Stomach (tissue), 9 donors: ENCODE data around the gene RAB3B. TPM values are rescaled to one million over a fixed set of nuclear protein-coding genes. Genes with fewer than 3 reads are reported as not detected.

Experiments
- DNase-seq, 2 donors: peaks; one replicate each; pipeline versions ENCODE4 v3.0.0 to v3.0.0-alpha.2; 2013 to 2019
- H3K27ac ChIP-seq, 5 donors: fragments of 200-600 bp in 4 of 5; sonication (generic) in 4 of 5; one replicate each; pipeline ENCODE4 v1.5.1; 2013 to 2019; ENCODE audit warnings: mild to moderate bottlenecking in 1 of 5, moderate library complexity in 1 of 5
- H3K27me3 ChIP-seq, 3 donors: fragments of 200-600 bp; sonication (generic); one replicate each; pipeline ENCODE4 v1.5.1; 2017 to 2019; ENCODE audit warnings: mixed run types in 1 of 3
- H3K36me3 ChIP-seq, 4 donors: fragments of 200-600 bp; sonication (generic); 1 replicate in 3 of 4; 2 replicates in 1 of 4; pipeline ENCODE4 v1.5.1; 2016 to 2019
- H3K4me1 ChIP-seq, 4 donors: fragments of 200-600 bp; sonication (generic); one replicate each; pipeline ENCODE4 v1.5.1; 2016 to 2019
- H3K4me3 ChIP-seq, 4 donors: fragments of 200-600 bp; sonication (generic) in 3 of 4; one replicate each; pipeline ENCODE4 v1.5.1; 2016 to 2019; ENCODE audit warnings: mild to moderate bottlenecking in 1 of 4
- H3K9me3 ChIP-seq, 4 donors: fragments of 200-600 bp; sonication (generic); one replicate each; pipeline ENCODE4 v1.5.1; 2016 to 2019
- EP300 ChIP-seq: sonication (generic); formaldehyde crosslinking; IDR thresholded peaks from one replicate; pipeline ENCODE4 v1.6.1; 2017; ENCODE audit warnings: antibody characterized with exemption
- POLR2A ChIP-seq, 4 donors: fragments of 450-650 bp; IDR thresholded peaks; one replicate each; pipeline ENCODE4 v1.6.1; 2016; ENCODE audit warnings: antibody characterized with exemption in 4 of 4, control low read depth in 2 of 4, mild to moderate bottlenecking in 1 of 4, moderate library complexity in 1 of 4
- POLR2AphosphoS5 ChIP-seq, 3 donors: sonication (generic); formaldehyde crosslinking; IDR thresholded peaks; one replicate each; pipeline ENCODE4 v1.6.1; 2016; ENCODE audit warnings: antibody characterized with exemption in 3 of 3
- WGBS, 5 donors: extraction: QIAGEN DNeasy Blood & Tissue Kit in 3 of 5; methylation state at CpG; one replicate each; pipeline versions ENCODE4 v1.1.5 to v1.1.7; 2013 to 2018; 5-methylcytosine and 5-hydroxymethylcytosine counted together
- intact Hi-C: fragments of 100-400 bp; cut with DNase I; formaldehyde crosslinking; loops from one replicate; pipeline ENCODE4 v1.15.1; 2023; ENCODE audit warnings: low total_unique reads
- polyA plus RNA-seq, 3 donors: library from polyadenylated mRNA; stranded (reverse); fragments of 200-250 nt; gene quantifications; one replicate each; pipeline ENCODE4 v1.2.3, GENCODE V29; 2013
- total RNA-seq, 5 donors: library from RNA; depleted of rRNA; stranded (reverse); fragments of >200 nt; gene quantifications; one replicate each; pipeline versions ENCODE4 v1.1.0 to v1.2.3, GENCODE V29; 2014 to 2016
- TF ChIP-seq, protein P1 (sequence below), 7 experiments: fragments of 450-650 bp in 4 of 7; fragments of 200-600 bp in 3 of 7; sonication (generic) in 3 of 7; IDR thresholded peaks; one replicate each; pipeline ENCODE4 v1.5.1; 2016 to 2019; ENCODE audit warnings: antibody characterized with exemption in 7 of 7, control low read depth in 2 of 7, mild to moderate bottlenecking in 1 of 7
- donor health status: healthy with polysubstance abuse.
- donor health status: Bipolar disorder and iron deficiency.
- donor health status: healthy.

RAB3B gene
- total and polyA plus RNA-seq, 8 donors = under 0.01 to 2.2 (median 0.14) TPM; not detected in 1

DNA sequence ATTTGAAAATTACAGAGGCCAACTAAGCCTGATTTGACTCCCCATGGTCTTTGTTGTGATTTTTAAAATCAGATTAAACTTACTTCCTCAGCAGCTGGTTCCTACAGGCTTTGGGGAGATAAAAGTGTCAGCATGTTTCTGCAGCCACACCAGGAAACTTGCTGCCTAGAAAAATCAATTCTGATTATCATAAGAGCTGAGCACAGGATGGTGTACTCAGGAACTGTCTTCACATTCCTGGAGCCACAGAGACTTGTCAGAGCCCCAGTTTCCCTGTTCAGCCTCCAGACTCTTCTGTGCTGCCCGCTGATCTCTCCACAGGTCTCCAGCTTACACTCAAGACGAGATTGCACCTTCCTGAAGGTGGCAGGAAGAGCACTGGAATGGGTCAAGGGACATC lies 23.9 kb downstream of the RAB3B start:
- no peaks in the 10 kb centered on the region for H3K4me1 ChIP-seq
- 71 to 92% (median 79%) methylated on average over 2 of the region's 2 CpGs for WGBS, 5 donors
- DNase-seq = no peak
- no peak overlapping the region for H3K4me3 ChIP-seq
- peaks cover 0 to 15% (median 0%) of the 10 kb centered on the region in 3 donors for H3K27me3 ChIP-seq
- H3K36me3 ChIP-seq = no peaks in the 10 kb centered on the region
- intact Hi-C loops = no loop called here
- TF ChIP-seq POLR2A (IDR thresholded peaks at IDR 0.05) (no peak), POLR2AphosphoS5 (IDR thresholded peaks at IDR 0.05) (no peak), EP300 (no peak)
- TF ChIP-seq, protein P1, sequence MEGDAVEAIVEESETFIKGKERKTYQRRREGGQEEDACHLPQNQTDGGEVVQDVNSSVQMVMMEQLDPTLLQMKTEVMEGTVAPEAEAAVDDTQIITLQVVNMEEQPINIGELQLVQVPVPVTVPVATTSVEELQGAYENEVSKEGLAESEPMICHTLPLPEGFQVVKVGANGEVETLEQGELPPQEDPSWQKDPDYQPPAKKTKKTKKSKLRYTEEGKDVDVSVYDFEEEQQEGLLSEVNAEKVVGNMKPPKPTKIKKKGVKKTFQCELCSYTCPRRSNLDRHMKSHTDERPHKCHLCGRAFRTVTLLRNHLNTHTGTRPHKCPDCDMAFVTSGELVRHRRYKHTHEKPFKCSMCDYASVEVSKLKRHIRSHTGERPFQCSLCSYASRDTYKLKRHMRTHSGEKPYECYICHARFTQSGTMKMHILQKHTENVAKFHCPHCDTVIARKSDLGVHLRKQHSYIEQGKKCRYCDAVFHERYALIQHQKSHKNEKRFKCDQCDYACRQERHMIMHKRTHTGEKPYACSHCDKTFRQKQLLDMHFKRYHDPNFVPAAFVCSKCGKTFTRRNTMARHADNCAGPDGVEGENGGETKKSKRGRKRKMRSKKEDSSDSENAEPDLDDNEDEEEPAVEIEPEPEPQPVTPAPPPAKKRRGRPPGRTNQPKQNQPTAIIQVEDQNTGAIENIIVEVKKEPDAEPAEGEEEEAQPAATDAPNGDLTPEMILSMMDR (IDR thresholded peaks at IDR 0.05) = no peak
- no peak overlapping the region for H3K27ac ChIP-seq
- H3K9me3 ChIP-seq = no peaks in the 10 kb centered on the region

DNA sequence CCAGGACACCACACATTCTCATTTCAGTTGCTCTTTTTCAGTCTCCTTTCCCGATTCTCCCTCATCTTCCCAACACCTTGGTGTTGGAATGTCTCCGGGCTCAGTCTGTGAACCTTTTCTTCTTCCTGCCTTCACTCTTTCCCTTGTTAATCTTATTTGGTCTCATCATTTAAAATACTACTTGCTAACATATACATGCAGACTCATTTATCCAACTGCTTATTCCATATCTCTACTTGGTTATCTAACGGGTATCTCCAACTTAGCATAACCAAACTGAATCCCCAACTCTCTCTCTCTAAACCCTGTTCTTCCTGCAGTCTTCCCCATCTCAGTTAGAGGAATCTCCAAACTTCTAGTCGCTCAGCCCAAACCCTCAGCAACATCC lies 26.2 kb downstream of the RAB3B start:
- H3K9me3 ChIP-seq = no peaks in the 10 kb centered on the region
- TF ChIP-seq POLR2AphosphoS5 (IDR thresholded peaks at IDR 0.05) = no peak
- no peak for TF ChIP-seq POLR2A (IDR thresholded peaks at IDR 0.05)
- TF ChIP-seq, protein P1 (IDR thresholded peaks at IDR 0.05) = no peak
- no peak for TF ChIP-seq EP300
- H3K4me3 ChIP-seq = no peak overlapping the region
- H3K36me3 ChIP-seq = no peaks in the 10 kb centered on the region
- H3K27me3 ChIP-seq = peaks cover 0 to 31% (median 8%) of the 10 kb centered on the region in 3 donors
- intact Hi-C loops = no loop called here
- H3K27ac ChIP-seq = no peak overlapping the region
- WGBS, 5 donors = 80 to 90% (median 85%) methylated on average over 4 of the region's 4 CpGs
- DNase-seq = no peak
- H3K4me1 ChIP-seq = no peaks in the 10 kb centered on the region

DNA sequence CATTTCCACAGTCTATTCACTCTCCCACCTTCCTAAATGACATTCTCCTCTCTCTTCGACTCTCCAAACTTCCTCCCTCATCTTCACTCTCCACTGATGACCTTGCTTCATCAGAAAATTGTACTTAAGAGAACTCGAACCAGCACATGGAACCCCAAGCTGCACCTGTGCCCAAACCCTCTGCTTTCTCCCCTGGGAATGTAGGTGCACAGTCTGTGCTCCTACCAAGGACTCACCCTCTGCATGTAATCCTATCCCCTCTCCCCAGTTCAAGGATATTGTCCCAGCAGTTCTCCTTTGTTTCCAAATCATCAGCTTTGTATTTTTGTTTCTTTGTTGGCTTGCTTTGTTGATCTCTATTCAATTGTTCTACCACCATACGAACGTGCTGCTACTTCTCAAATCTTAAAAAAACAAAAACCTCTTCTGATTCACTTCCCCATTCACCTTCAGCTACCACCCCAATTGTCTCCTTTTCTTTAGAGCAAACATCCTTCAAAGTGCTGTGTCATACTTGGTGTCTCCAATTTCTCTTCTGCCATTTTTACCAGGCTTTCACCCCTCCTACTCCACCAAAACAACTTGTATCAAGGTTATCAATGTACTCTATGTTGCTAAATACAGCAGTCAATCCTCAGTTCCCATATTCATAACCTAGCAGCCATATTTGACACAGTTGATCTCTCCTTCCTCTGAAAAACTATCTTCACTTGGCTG lies 26.8 kb downstream of the RAB3B start:
- Histone ChIP-seq H3K4me3 (no peak overlapping the region), H3K9me3 (no peaks in the 10 kb centered on the region), H3K27ac (no peak overlapping the region), H3K27me3 (peaks cover 0 to 31% (median 8%) of the 10 kb centered on the region in 3 donors), H3K36me3 (no peaks in the 10 kb centered on the region), H3K4me1 (no peaks in the 10 kb centered on the region)
- intact Hi-C loops = no loop called here
- 49 to 61% (median 59%) methylated on average over 4 of the region's 4 CpGs for WGBS, 5 donors
- TF ChIP-seq POLR2AphosphoS5 (IDR thresholded peaks at IDR 0.05) = no peak
- TF ChIP-seq EP300 = no peak
- TF ChIP-seq, protein P1 (IDR thresholded peaks at IDR 0.05) = no peak
- no peak for TF ChIP-seq POLR2A (IDR thresholded peaks at IDR 0.05)
- no peak for DNase-seq

DNA sequence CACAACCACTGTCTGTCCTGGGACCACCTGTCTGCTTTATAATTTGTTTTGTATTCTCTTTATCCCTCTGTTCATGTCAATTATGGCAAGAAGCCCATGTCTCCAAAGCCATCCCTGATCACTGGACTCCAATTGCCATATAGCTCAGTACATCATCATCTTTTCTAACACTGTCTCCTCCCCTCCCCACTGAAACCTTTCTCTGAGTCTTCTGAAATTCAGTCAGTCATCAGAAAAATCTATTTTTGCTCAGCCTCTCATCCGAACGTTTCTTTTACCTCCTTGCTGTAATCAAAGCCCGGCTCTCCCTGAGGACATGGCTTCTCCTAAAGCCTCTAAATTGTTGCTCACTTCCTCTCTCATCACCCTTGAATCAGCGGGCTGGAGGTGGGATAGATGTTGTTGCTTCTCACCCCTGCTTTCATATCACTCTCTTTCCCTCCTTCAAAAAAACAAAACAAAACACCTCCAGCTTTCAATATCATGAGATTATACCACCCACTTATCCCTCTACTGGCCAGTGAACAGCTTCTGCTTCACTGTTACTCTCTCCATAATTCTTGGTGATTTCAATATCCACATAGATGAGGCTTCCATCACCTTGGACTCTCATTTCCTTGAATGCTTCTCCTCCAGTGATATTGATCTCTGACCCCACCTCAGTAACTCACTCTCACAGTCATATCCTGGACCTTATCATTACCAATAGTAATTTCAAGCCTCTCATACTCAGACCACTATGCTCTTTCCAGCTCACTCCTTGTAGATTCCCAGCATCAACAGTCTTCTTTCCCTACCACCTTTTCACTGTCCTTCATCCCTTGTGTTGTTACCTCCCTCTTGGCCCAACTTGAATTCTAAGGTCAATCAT lies 27.8 kb downstream of the RAB3B start:
- 74 to 80% (median 76%) methylated on average over 4 of the region's 4 CpGs for WGBS, 5 donors
- Histone ChIP-seq H3K4me3 (no peak overlapping the region), H3K27me3 (peaks cover 0 to 31% (median 8%) of the 10 kb centered on the region in 3 donors), H3K27ac (no peak overlapping the region), H3K4me1 (no peaks in the 10 kb centered on the region), H3K36me3 (no peaks in the 10 kb centered on the region), H3K9me3 (no peaks in the 10 kb centered on the region)
- DNase-seq = no peak
- TF ChIP-seq POLR2AphosphoS5 (IDR thresholded peaks at IDR 0.05) (no peak), EP300 (no peak), POLR2A (IDR thresholded peaks at IDR 0.05) (no peak)
- TF ChIP-seq, protein P1 (IDR thresholded peaks at IDR 0.05) = no peak
- intact Hi-C loops = no loop called here
